GM06990 (cell line): ENCODE measurements around the gene TRIM71.
A peak's percentile ranks its signal among the peaks of the same experiment; 100 is the strongest.
"Not testable (repeated sequence)": the region's sequence is repeated elsewhere in the genome, so short reads cannot be mapped to it uniquely, and the experiment has no call there.

Experiments
- DNase-seq: peaks from one replicate; pipeline ENCODE4 v3.0.0-alpha.2; 2011; ENCODE audit not compliant: insufficient read length; ENCODE audit errors: extremely low read depth
- H3K27me3 ChIP-seq: replicated peaks from 2 replicates; pipeline ENCODE4 v1.6.0; 2011; ENCODE audit warnings: low read length; ENCODE audit not compliant: control insufficient read depth, insufficient read depth
- H3K36me3 ChIP-seq: 2 replicates; pipeline ENCODE4 v1.5.1; 2011; ENCODE audit warnings: low read length; ENCODE audit not compliant: control insufficient read depth, insufficient read depth
- H3K4me3 ChIP-seq: replicated peaks from 2 replicates; pipeline ENCODE4 v1.5.1; 2011; ENCODE audit warnings: low read depth, mild to moderate bottlenecking, control low read depth, low read length
- TF ChIP-seq, protein P1 (sequence below): IDR thresholded peaks from 2 replicates; pipeline ENCODE4 v1.5.1; 2011; ENCODE audit warnings: low read length, control low read depth, mild to moderate bottlenecking, inconsistent platforms; ENCODE audit not compliant: insufficient read depth, poor library complexity, severe bottlenecking

Gene TRIM71

DNA sequence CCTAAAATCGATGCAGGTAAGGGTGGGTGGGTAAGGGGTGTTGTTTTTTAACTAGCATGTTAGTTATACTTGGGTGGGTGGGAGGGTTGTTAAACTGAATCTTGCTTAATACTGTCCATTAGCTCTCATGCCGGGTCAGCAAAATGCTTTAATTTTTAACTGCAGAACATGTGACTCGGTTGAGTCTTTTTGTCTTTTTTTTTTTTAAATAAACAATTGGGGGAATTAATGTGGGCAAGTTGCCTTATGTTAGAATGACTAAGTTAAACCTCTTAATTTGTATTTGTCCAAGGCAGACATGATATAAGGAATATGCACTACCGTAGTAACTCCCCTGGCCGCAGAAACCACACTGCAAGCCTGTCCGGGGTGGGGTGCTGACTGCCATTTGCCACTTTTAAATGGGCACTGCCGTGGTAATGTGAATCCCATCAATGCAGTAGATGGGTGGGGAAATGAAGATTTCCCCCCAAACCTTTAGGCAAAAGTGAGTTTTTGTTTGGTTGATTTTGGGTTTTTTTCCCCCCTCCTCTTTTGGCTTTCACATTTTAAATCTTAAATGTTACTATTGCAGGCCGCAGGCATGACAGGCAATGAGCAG, 79.3 kb downstream of the TRIM71 start:
- no peak for DNase-seq

DNA sequence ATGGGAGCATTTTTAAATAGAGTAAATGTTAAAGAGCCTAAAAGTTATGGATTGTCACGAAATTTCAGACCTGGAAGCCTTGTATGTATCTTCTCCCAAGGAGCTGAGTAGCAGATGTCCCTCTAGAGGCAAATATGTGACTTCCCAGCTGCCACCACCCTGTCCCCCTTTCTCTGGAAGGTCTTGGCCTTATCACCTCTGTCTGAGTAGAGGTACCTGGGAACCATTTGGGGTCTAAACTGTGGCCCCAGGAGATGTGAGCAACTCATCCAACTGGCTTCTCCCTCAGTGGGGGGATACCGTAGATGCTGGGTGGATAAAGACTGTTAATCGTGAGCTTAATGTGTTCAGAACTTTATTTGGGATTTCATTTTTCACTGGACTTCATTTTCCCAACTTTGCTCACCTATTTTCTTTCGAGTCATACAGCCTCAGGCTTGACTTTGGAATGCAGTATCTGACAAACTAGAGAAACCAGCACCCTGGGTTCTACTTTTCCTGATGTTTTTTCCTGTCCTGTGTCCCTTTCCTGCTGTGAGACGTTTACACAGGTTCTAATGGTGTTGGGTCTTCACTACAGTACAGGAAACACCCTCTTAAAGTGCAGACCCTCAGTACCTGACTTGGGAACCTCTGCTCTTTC, 80.3 kb downstream of the TRIM71 start:
- no peak for DNase-seq
- TF ChIP-seq, protein P1, sequence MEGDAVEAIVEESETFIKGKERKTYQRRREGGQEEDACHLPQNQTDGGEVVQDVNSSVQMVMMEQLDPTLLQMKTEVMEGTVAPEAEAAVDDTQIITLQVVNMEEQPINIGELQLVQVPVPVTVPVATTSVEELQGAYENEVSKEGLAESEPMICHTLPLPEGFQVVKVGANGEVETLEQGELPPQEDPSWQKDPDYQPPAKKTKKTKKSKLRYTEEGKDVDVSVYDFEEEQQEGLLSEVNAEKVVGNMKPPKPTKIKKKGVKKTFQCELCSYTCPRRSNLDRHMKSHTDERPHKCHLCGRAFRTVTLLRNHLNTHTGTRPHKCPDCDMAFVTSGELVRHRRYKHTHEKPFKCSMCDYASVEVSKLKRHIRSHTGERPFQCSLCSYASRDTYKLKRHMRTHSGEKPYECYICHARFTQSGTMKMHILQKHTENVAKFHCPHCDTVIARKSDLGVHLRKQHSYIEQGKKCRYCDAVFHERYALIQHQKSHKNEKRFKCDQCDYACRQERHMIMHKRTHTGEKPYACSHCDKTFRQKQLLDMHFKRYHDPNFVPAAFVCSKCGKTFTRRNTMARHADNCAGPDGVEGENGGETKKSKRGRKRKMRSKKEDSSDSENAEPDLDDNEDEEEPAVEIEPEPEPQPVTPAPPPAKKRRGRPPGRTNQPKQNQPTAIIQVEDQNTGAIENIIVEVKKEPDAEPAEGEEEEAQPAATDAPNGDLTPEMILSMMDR, result no peak
- no peak overlapping the region for H3K4me3 ChIP-seq
- H3K27me3 ChIP-seq, result no peaks in the 10 kb centered on the region
- H3K36me3 ChIP-seq, result no peaks in the 10 kb centered on the region

More for the DNA sequence above, 79.3 kb downstream of the TRIM71 start:
- H3K36me3 ChIP-seq, result no peaks in the 10 kb centered on the region
- H3K27me3 ChIP-seq, result no peaks in the 10 kb centered on the region
- TF ChIP-seq, protein P1, result no peak
- no peak overlapping the region for H3K4me3 ChIP-seq

DNA sequence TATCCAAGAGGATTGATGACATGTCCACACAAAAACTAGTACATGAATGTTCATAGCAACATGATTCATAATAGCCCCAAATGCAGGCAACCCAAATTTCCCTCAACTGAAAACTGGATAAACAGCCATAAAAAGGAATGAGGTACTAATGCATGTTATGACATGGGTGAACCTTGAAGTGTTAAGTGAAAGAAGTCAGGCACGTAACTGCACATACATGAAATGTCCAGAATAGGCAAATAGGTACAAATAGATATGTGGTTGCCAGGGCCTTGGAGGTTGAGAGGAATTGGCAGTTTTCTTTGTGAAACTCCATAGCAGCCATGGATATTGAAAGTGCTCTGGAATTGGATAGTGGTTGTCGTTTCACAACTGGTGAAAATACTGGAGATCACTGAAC, 81.5 kb downstream of the TRIM71 start:
- Histone ChIP-seq H3K27me3 (no peaks in the 10 kb centered on the region), H3K4me3 (no peak overlapping the region), H3K36me3 (no peaks in the 10 kb centered on the region)
- TF ChIP-seq, protein P1, result no peak
- no peak for DNase-seq

DNA sequence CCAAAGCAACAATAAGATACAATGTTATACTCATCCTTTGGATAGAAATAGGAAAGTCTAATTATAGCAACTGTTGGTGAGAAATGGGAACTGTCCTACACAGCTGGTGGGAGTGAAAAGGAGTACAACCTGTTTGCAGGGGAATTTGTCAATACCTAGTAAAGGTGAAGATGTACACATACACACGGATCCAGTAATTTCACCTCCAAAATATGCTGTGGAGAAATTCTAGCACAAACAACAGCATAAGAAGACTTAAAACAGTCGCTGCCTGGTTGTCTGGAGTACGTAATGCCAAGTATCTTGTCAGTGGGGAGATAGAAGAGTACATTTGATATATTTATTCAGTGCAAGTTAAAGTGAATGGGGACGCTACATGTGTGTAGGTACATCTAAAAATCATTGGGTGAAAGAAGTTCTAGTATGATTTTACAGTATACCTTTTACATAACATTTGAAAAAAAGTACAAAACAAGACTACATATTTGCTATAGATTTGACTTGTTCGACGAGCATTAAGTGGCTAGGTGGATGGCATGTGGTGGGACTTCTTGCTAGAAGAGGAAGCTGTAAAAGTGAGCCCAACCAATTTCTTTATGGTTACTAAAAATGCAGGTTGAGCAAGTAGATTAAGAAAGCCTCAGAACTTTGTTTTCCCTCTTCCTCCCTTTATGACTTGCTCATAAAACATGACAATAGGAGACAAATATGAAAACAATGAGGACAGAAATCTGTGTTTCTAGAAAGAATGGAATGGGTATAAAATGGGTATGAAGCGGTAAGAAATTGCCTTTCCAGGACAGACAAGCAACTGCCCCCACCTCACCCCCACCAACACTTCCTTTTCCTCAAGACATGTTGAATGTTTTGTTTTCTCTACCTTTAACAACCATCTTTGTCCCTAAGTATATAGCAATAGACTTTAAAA, 83.5 kb downstream of the TRIM71 start:
- no peak for DNase-seq

DNA sequence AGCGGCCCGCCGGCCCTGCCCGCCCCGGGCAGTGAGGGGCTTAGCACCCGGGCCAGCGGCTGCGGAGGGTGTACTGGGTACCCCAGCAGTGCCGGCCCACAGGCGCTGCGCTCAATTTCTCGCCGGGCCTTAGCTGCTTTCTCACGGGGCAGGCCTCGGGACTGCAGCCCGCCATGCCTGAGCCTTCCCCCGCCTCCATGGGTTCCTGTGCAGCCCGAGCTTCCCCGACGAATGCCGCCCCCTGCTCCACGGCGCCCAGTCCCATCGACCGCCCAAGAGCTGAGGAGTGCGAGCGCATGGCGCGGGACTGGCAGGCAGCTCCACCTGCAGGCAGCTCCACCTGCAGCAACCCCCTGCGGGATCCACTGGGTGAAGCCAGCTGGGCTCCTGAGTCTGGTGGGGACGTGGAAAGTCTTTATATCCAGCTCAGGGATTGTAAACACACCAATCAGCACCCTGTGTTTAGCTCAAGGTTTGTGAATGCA, 85.1 kb downstream of the TRIM71 start:
- not testable (repeated sequence) for H3K36me3 ChIP-seq, H3K27me3 ChIP-seq, DNase-seq
- TF ChIP-seq, protein P1, result peak; percentile 66
- H3K4me3 ChIP-seq, result peak overlapping the region; percentile 43

More for the DNA sequence above, 83.5 kb downstream of the TRIM71 start:
- TF ChIP-seq, protein P1, result no peak
- Histone ChIP-seq H3K27me3 (no peaks in the 10 kb centered on the region), H3K36me3 (no peaks in the 10 kb centered on the region), H3K4me3 (no peak overlapping the region)
